ENCODE results near the gene TMED8. TPM values are rescaled to one million over a fixed set of nuclear protein-coding genes. Genes with fewer than 3 reads are reported as not detected.

Gene TMED8
- total RNA-seq, 2 donors from 2014 or later: 15.2 to 32.9 TPM

GRCh38 chr14:77375973-77376770, 722 bp downstream of the TMED8 start:
- DNase-seq (ENCODE audit: low spot score in 2 of 2): peak in 1 of 2 donors; percentile 37
- peak overlapping the region in 1 of 2 donors; percentile 98 for H3K27ac Mint-ChIP-seq
- peaks cover 6 to 35% of the 10 kb centered on the region in 2 donors for H3K36me3 Mint-ChIP-seq
- peak; percentile 33 to 52 for ATAC-seq
- peaks cover 0 to 10% of the 10 kb centered on the region in 2 donors for H3K9me3 Mint-ChIP-seq

- DNase-seq (ENCODE audit: low spot score in 2 of 2): no peak
- Mint-ChIP-seq H3K36me3 (peaks cover 6 to 35% of the 10 kb centered on the region in 2 donors), H3K27ac (peak overlapping the region in 1 of 2 donors; percentile 98), H3K9me3 (peaks cover 0 to 10% of the 10 kb centered on the region in 2 donors)
- no peak for ATAC-seq
Observed at GRCh38 chr14:77375164-77375950, 1.5 kb downstream of the TMED8 start.

GRCh38 chr14:77372304-77372841, 4.5 kb downstream of the TMED8 start:
- H3K36me3 Mint-ChIP-seq: peaks cover 6 to 35% of the 10 kb centered on the region in 2 donors
- no peak for DNase-seq (ENCODE audit: low spot score in 2 of 2)
- H3K27ac Mint-ChIP-seq: peak overlapping the region in 1 of 2 donors; percentile 22
- H3K9me3 Mint-ChIP-seq: peaks cover 0 to 10% of the 10 kb centered on the region in 2 donors
- ATAC-seq: peak in 1 of 2 donors; percentile 40

- DNase-seq (ENCODE audit: low spot score in 2 of 2) (no peak), ATAC-seq (no peak)
- H3K36me3 Mint-ChIP-seq: peaks cover 0 to 13% of the 10 kb centered on the region in 2 donors
- H3K9me3 Mint-ChIP-seq: peaks cover 0 to 5% of the 10 kb centered on the region in 2 donors
- no peak overlapping the region for H3K27ac Mint-ChIP-seq
Observed at GRCh38 chr14:77369285-77369684, 7.6 kb downstream of the TMED8 start.

GRCh38 chr14:77364146-77364545, 12.7 kb downstream of the TMED8 start:
- no peak for ATAC-seq
- Mint-ChIP-seq H3K36me3 (no peaks in the 10 kb centered on the region), H3K9me3 (no peaks in the 10 kb centered on the region), H3K27ac (no peak overlapping the region)
- no peak for DNase-seq (ENCODE audit: low spot score in 2 of 2)

GRCh38 chr14:77359626-77360025, 17.3 kb downstream of the TMED8 start:
- Mint-ChIP-seq H3K9me3 (no peaks in the 10 kb centered on the region), H3K27ac (no peak overlapping the region), H3K36me3 (no peaks in the 10 kb centered on the region)
- ATAC-seq (no peak), DNase-seq (ENCODE audit: low spot score in 2 of 2) (no peak)

GRCh38 chr14:77356899-77357298, 20.0 kb downstream of the TMED8 start:
- DNase-seq (ENCODE audit: low spot score in 2 of 2) (no peak), ATAC-seq (no peak)
- Mint-ChIP-seq H3K27ac (no peak overlapping the region), H3K36me3 (no peaks in the 10 kb centered on the region), H3K9me3 (no peaks in the 10 kb centered on the region)

- Mint-ChIP-seq H3K27ac (no peak overlapping the region), H3K9me3 (no peaks in the 10 kb centered on the region), H3K36me3 (no peaks in the 10 kb centered on the region)
- DNase-seq (ENCODE audit: low spot score in 2 of 2) (no peak), ATAC-seq (no peak)
Observed at GRCh38 chr14:77355811-77356210, 21.1 kb downstream of the TMED8 start.

GRCh38 chr14:77353469-77354141, 23.3 kb downstream of the TMED8 start:
- DNase-seq (ENCODE audit: low spot score in 2 of 2): no peak
- H3K27ac Mint-ChIP-seq: no peak overlapping the region

GRCh38 chr14:77347751-77348150, 29.1 kb downstream of the TMED8 start:
- Mint-ChIP-seq H3K27ac (peak overlapping the region in 1 of 2 donors; percentile 44), H3K36me3 (peaks cover 0 to 5% of the 10 kb centered on the region in 2 donors), H3K9me3 (no peaks in the 10 kb centered on the region)
- ATAC-seq: no peak
- DNase-seq (ENCODE audit: low spot score in 2 of 2): no peak

More at GRCh38 chr14:77353469-77354141, 23.3 kb downstream of the TMED8 start:
- Mint-ChIP-seq H3K9me3 (no peaks in the 10 kb centered on the region), H3K36me3 (no peaks in the 10 kb centered on the region)
- no peak for ATAC-seq

- no peak for ATAC-seq
- Mint-ChIP-seq H3K36me3 (peaks cover 0 to 6% of the 10 kb centered on the region in 2 donors), H3K27ac (no peak overlapping the region), H3K9me3 (no peaks in the 10 kb centered on the region)
- DNase-seq (ENCODE audit: low spot score in 2 of 2): no peak
Observed at GRCh38 chr14:77346495-77346894, 30.4 kb downstream of the TMED8 start.

GRCh38 chr14:77344377-77344996, 32.4 kb downstream of the TMED8 start:
- ATAC-seq: no peak
- DNase-seq (ENCODE audit: low spot score in 2 of 2): no peak
- Mint-ChIP-seq H3K36me3 (peaks cover 6 to 11% of the 10 kb centered on the region in 2 donors), H3K27ac (peak overlapping the region in 1 of 2 donors; percentile 79), H3K9me3 (no peaks in the 10 kb centered on the region)

- Mint-ChIP-seq H3K9me3 (no peaks in the 10 kb centered on the region), H3K27ac (no peak overlapping the region)
- ATAC-seq: no peak
Observed at GRCh38 chr14:77343662-77344061, 33.2 kb downstream of the TMED8 start.

GRCh38 chr14:77342726-77343397, 34.0 kb downstream of the TMED8 start:
- DNase-seq (ENCODE audit: low spot score in 2 of 2): no peak
- Mint-ChIP-seq H3K27ac (peak overlapping the region in 1 of 2 donors; percentile 73), H3K36me3 (peaks cover 6 to 11% of the 10 kb centered on the region in 2 donors), H3K9me3 (no peaks in the 10 kb centered on the region)
- ATAC-seq: no peak

More at GRCh38 chr14:77343662-77344061, 33.2 kb downstream of the TMED8 start:
- H3K36me3 Mint-ChIP-seq: peaks cover 6 to 11% of the 10 kb centered on the region in 2 donors
- DNase-seq (ENCODE audit: low spot score in 2 of 2): no peak

- no peaks in the 10 kb centered on the region for H3K9me3 Mint-ChIP-seq
- DNase-seq (ENCODE audit: low spot score in 2 of 2): no peak
- no peak for ATAC-seq
- H3K27ac Mint-ChIP-seq: no peak overlapping the region
- peaks cover 6 to 11% of the 10 kb centered on the region in 2 donors for H3K36me3 Mint-ChIP-seq
Observed at GRCh38 chr14:77340389-77340788, 36.5 kb downstream of the TMED8 start.

- Mint-ChIP-seq H3K36me3 (peaks cover 6 to 11% of the 10 kb centered on the region in 2 donors), H3K27ac (no peak overlapping the region), H3K9me3 (no peaks in the 10 kb centered on the region)
- no peak for ATAC-seq
- no peak for DNase-seq (ENCODE audit: low spot score in 2 of 2)
Observed at GRCh38 chr14:77339407-77339806, 37.5 kb downstream of the TMED8 start.
